Liver (tissue), 9 donors: ENCODE measurements around the gene UCK2. TPM values are rescaled to one million over a fixed set of nuclear protein-coding genes. Genes with fewer than 3 reads are reported as not detected.

Experiments used
- DNase-seq: peaks from one replicate; pipeline ENCODE4 v3.0.0-alpha.2; 2017; ENCODE audit warnings: low spot score
- H3K27ac ChIP-seq, 2 donors: one replicate each; pipeline ENCODE4 v1.7.0; 2013; ENCODE audit warnings: inconsistent platforms in 2 of 2, low read length in 2 of 2, control low read depth in 1 of 2, low read depth in 1 of 2, mild to moderate bottlenecking in 1 of 2
- H3K27me3 ChIP-seq, 4 donors: one replicate each; pipeline versions ENCODE4 v1.6.1 to v1.7.0; 2013; ENCODE audit warnings: low read length in 3 of 4, inconsistent platforms in 1 of 4, mild to moderate bottlenecking in 1 of 4, moderate library complexity in 1 of 4; ENCODE audit not compliant: control insufficient read depth in 4 of 4, insufficient read depth in 4 of 4
- H3K36me3 ChIP-seq, 4 donors: one replicate each; pipeline versions ENCODE4 v1.6.1 to v1.7.0; 2013; ENCODE audit warnings: low read length in 3 of 4, mild to moderate bottlenecking in 3 of 4, low read depth in 1 of 4, moderate library complexity in 1 of 4; ENCODE audit not compliant: control insufficient read depth in 4 of 4, insufficient read depth in 3 of 4
- H3K4me1 ChIP-seq, 4 donors: one replicate each; pipeline versions ENCODE4 v1.6.1 to v1.7.0; 2013; ENCODE audit warnings: low read length in 3 of 4, mild to moderate bottlenecking in 3 of 4, moderate library complexity in 1 of 4; ENCODE audit not compliant: control insufficient read depth in 4 of 4, insufficient read depth in 4 of 4
- H3K4me3 ChIP-seq, 3 donors: one replicate each; pipeline versions ENCODE4 v1.6.1 to v1.7.0; 2013; ENCODE audit warnings: low read length in 3 of 3, control low read depth in 1 of 3, low read depth in 1 of 3, mild to moderate bottlenecking in 1 of 3
- H3K9ac ChIP-seq, 2 donors: one replicate each; pipeline ENCODE4 v1.7.0; 2013; ENCODE audit warnings: low read length in 2 of 2, mild to moderate bottlenecking in 2 of 2, moderate library complexity in 2 of 2, control low read depth in 1 of 2, low read depth in 1 of 2
- H3K9me3 ChIP-seq, 4 donors: one replicate each; pipeline versions ENCODE4 v1.6.1 to v1.7.0; 2013; ENCODE audit warnings: low read length in 3 of 4; ENCODE audit not compliant: control insufficient read depth in 4 of 4
- CTCF ChIP-seq: fragments of 150-350 bp; IDR thresholded peaks from 2 replicates; pipeline ENCODE4 v1.5.1; 2017; ENCODE audit warnings: improper control_type of control experiment, low read depth, low read length; ENCODE audit not compliant: missing input control
- EGR1 ChIP-seq, 2 donors: IDR thresholded peaks; 2 replicates each; pipeline ENCODE4 v1.6.1; 2016 to 2018; ENCODE audit warnings: antibody characterized with exemption in 2 of 2, low read depth in 2 of 2
- FOXA1 ChIP-seq: IDR thresholded peaks from 2 replicates; pipeline ENCODE4 v1.6.1; 2016; ENCODE audit warnings: antibody characterized with exemption
- FOXA2 ChIP-seq: IDR thresholded peaks from 2 replicates; pipeline ENCODE4 v1.6.1; 2016; ENCODE audit warnings: antibody characterized with exemption
- GABPA ChIP-seq, 2 donors: IDR thresholded peaks in 1 of 2; conservative IDR thresholded peaks in 1 of 2; 2 replicates each; pipeline ENCODE4 v1.6.1; 2016; ENCODE audit warnings: antibody characterized with exemption in 2 of 2, mild to moderate bottlenecking in 1 of 2, moderate library complexity in 1 of 2
- HNF4A ChIP-seq, 2 donors: conservative IDR thresholded peaks; 2 replicates each; pipeline ENCODE4 v1.6.1; 2016; ENCODE audit warnings: antibody characterized with exemption in 2 of 2, mild to moderate bottlenecking in 2 of 2
- HNF4G ChIP-seq: IDR thresholded peaks from 2 replicates; pipeline ENCODE4 v1.6.1; 2016; ENCODE audit warnings: antibody characterized with exemption
- NR2F2 ChIP-seq: IDR thresholded peaks from 2 replicates; pipeline ENCODE4 v1.6.1; 2016; ENCODE audit warnings: antibody characterized with exemption
- REST ChIP-seq: IDR thresholded peaks from 2 replicates; pipeline ENCODE4 v1.6.1; 2016; ENCODE audit warnings: antibody characterized with exemption, mild to moderate bottlenecking
- RXRA ChIP-seq, 2 donors: IDR thresholded peaks; 2 replicates each; pipeline ENCODE4 v1.6.1; 2017 to 2018; ENCODE audit warnings: antibody characterized with exemption in 2 of 2, mild to moderate bottlenecking in 1 of 2
- SP1 ChIP-seq: IDR thresholded peaks from 2 replicates; pipeline ENCODE4 v1.6.1; 2018; ENCODE audit warnings: antibody characterized with exemption, mild to moderate bottlenecking
- TAF1 ChIP-seq: conservative IDR thresholded peaks from 2 replicates; pipeline ENCODE4 v1.6.1; 2016; ENCODE audit warnings: antibody characterized with exemption, mild to moderate bottlenecking
- YY1 ChIP-seq: IDR thresholded peaks from 2 replicates; pipeline ENCODE4 v1.6.1; 2016; ENCODE audit warnings: antibody characterized with exemption, mild to moderate bottlenecking
- WGBS: extraction: QIAGEN DNeasy Blood & Tissue Kit; methylation state at CpG from one replicate; pipeline ENCODE4 v1.1.7; 2013; 5-methylcytosine and 5-hydroxymethylcytosine counted together
- polyA plus RNA-seq, 2 donors: library from polyadenylated mRNA; stranded (reverse) in 1 of 2; unstranded in 1 of 2; fragments of 200-250 nt in 1 of 2; fragments of >200 nt in 1 of 2; fragmentation: Nextera tagmentation in 1 of 2; extraction: Ambion mirVana in 1 of 2; gene quantifications; one replicate each; pipeline versions ENCODE4 v1.2.1 to v1.2.3, GENCODE V29; 2013 to 2015
- total RNA-seq, 2 donors: library from RNA; depleted of rRNA; stranded (reverse); fragments of >200 nt; gene quantifications; one replicate each; pipeline ENCODE4 v1.2.3, GENCODE V29; 2014
- TF ChIP-seq, protein P1 (sequence below): IDR thresholded peaks from 2 replicates; pipeline ENCODE4 v1.6.1; 2016; ENCODE audit warnings: antibody characterized with exemption
- TF ChIP-seq, protein P2 (sequence below): IDR thresholded peaks from 2 replicates; pipeline ENCODE4 v1.6.1; 2016; ENCODE audit warnings: antibody characterized with exemption
- donor health status: healthy.
- donor health status: healthy.
- donor health status: healthy.
- donor health status: healthy.
- donor health status: healthy.

The UCK2 gene
- total and polyA plus RNA-seq, 4 donors = 8.9 to 25.5 (median 17.3) TPM

GRCh38 chr1:165942927-165943597, 115.6 kb downstream of the UCK2 start (continued):
- TF ChIP-seq YY1 = no peak
- TF ChIP-seq HNF4G = no peak

DNA sequence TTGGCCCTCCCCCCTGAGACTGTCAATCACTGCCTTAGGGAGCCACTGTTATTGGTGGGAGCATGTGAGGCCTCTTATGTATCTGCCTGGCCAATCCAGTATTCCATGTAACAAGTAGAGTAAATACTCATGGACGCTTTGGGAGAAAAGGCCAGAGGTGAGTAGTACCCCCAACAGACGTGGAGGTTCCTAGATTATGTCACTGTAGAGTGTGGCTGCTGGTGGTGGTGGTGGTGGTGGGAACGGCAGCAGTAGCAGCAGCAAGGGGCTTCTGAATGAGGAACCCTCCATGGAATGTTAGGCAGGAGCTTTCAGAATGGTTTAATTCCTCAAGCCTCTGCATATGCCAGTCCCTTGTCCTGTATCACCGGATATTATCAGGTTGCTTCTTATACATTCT, 118.5 kb downstream of the UCK2 start:
- WGBS = 86% methylated on average over 4 of the region's 4 CpGs
- Histone ChIP-seq H3K9me3 (no peaks in the 10 kb centered on the region), H3K4me3 (no peak overlapping the region), H3K27ac (no peak overlapping the region), H3K36me3 (no peaks in the 10 kb centered on the region), H3K9ac (no peak overlapping the region), H3K4me1 (no peaks in the 10 kb centered on the region), H3K27me3 (no peaks in the 10 kb centered on the region)
- DNase-seq = no peak
- TF ChIP-seq FOXA1 (no peak), TAF1 (no peak), CTCF (no peak), GABPA (IDR thresholded peaks at IDR 0.05 in 1 of 2, conservative IDR thresholded peaks at IDR 0.05 in 1 of 2) (no peak), FOXA2 (no peak), SP1 (no peak), EGR1 (IDR thresholded peaks at IDR 0.05; ENCODE audit: low read depth in 2 of 2) (no peak), RXRA (IDR thresholded peaks at IDR 0.05) (no peak)
- TF ChIP-seq, protein P1, sequence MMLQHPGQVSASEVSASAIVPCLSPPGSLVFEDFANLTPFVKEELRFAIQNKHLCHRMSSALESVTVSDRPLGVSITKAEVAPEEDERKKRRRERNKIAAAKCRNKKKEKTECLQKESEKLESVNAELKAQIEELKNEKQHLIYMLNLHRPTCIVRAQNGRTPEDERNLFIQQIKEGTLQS = no peak
- TF ChIP-seq, protein P2, sequence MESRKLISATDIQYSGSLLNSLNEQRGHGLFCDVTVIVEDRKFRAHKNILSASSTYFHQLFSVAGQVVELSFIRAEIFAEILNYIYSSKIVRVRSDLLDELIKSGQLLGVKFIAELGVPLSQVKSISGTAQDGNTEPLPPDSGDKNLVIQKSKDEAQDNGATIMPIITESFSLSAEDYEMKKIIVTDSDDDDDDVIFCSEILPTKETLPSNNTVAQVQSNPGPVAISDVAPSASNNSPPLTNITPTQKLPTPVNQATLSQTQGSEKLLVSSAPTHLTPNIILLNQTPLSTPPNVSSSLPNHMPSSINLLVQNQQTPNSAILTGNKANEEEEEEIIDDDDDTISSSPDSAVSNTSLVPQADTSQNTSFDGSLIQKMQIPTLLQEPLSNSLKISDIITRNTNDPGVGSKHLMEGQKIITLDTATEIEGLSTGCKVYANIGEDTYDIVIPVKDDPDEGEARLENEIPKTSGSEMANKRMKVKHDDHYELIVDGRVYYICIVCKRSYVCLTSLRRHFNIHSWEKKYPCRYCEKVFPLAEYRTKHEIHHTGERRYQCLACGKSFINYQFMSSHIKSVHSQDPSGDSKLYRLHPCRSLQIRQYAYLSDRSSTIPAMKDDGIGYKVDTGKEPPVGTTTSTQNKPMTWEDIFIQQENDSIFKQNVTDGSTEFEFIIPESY = no peak

DNA sequence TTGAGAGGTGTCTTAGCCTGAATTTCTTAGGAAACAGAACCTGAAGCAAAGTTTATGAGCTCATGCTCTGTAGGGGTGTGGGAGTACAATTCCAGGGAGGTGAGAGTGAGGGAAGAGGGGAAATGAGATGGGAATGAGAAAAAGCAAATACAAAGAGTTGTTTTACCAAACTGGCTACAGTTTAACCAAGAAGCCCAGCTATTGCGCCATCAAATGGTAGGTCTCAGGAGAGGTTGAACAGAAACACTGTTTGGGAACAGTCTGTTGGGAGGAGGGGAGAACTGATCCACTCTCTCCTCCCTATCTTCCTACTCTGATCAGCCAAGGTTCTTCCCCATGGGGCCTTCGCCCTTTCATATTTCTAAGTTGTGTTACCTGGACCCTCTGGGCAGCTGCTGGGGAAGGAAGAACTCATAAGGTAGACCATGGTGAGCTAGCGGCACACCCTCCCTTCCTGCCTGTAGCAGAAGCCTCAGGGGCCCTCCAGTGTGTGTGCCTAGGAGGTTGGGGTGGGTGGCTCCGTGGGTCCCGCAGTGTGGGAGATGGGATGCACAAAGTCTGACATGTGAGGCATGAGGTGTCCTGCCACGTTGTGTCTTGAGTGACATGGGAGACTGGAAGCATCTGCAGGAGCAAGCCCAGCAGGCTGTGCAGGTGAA, 120.5 kb downstream of the UCK2 start:
- Histone ChIP-seq H3K4me3 (no peak overlapping the region), H3K36me3 (no peaks in the 10 kb centered on the region), H3K9ac (no peak overlapping the region), H3K27me3 (no peaks in the 10 kb centered on the region), H3K27ac (no peak overlapping the region), H3K9me3 (no peaks in the 10 kb centered on the region), H3K4me1 (no peaks in the 10 kb centered on the region)
- DNase-seq = no peak
- WGBS = 84% methylated on average over 6 of the region's 6 CpGs
- TF ChIP-seq FOXA1 = no peak
- TF ChIP-seq, protein P1 = no peak
- TF ChIP-seq, protein P2 = no peak
- TF ChIP-seq REST = no peak
- no peak for TF ChIP-seq FOXA2
- no peak for TF ChIP-seq EGR1 (IDR thresholded peaks at IDR 0.05; ENCODE audit: low read depth in 2 of 2)
- TF ChIP-seq RXRA (IDR thresholded peaks at IDR 0.05) = no peak
- no peak for TF ChIP-seq NR2F2
- TF ChIP-seq CTCF = no peak
- TF ChIP-seq SP1 = no peak
- TF ChIP-seq HNF4A (conservative IDR thresholded peaks at IDR 0.05) = no peak
